GM21576 (cell line): ENCODE results near the gene EIF4A2.
A peak's percentile ranks its signal among the peaks of the same experiment; 100 is the strongest.

Experiments used
- ATAC-seq: cut with Tn5 transposase; IDR thresholded peaks from one replicate; pipeline ENCODE4 v1.9.1; 2021; ENCODE audit warnings: mild to moderate bottlenecking, moderate library complexity; ENCODE audit not compliant: unreplicated experiment

Gene EIF4A2

DNA sequence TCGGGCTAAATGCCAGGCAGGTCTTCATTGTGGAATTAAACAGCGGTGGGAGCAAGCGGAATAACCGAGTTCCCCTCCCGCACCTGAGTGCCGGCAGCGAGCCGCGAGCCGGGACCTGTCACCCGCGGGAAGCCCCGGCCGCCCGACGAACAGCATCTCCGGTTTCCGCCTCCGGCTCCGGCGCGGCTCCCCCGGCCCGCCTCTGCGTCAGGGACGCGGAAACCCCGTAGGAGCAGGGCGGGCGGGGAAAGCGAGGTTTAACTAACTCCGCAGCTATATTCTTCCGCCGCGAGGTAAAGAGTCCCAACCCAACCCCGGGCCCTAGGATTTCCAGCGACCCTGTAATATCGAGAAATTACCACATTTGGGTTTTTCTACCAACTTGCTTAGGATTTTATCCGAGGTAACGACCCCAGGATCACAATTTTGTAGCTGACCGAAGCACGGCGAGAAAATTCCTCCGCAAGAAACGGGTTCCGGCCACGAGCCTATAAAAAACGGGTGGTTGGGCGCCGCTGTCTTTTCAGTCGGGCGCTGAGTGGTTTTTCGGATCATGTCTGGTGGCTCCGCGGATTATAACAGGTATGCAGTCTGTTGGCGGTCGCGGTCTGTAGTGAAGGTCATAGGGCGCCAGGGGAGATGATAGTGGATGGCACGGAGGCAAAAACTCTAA lies at the start of gene EIF4A2:
Gene EIF4A2 (plus strand): TSS at position 520 of the 673 bp plus-strand sequence. CDS start 34 bp downstream, at position 554.
- peak; percentile 51 for ATAC-seq

DNA sequence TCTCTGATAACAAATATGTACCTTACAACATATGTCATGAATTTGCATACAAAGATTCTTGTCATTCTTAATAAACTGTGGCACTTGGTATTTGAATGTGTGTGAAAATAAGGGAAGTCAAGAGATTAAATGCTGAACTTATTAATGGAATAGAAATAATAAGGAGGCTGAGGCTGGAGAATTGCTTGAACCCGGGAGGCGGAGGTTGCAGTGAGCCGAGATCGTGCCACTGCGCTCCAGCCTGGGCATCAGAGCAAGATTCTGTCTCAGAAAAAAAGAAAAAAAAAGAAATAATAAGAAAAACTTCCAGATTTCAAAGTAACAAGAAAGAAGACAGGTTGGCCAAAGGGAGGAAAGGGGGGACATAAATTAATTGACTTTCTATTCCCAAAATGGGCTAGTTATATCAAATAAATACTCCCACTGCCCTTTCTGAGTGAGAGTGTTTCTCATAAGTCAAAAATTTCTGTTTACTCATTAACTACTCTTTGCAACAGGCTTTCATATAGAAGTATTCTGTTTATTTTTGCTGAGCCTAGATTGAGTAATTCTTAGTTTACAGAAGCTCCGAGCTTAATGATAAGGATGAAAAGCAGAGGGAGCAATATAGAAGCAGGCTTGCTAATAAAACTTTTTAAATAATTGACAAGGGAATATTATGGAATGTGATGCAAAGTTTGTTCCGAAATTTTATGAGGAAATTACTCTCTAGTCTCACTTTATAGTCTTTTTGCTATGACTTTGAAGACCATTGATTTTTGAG lies 40.6 kb upstream of the EIF4A2 start:
- ATAC-seq = no peak

DNA sequence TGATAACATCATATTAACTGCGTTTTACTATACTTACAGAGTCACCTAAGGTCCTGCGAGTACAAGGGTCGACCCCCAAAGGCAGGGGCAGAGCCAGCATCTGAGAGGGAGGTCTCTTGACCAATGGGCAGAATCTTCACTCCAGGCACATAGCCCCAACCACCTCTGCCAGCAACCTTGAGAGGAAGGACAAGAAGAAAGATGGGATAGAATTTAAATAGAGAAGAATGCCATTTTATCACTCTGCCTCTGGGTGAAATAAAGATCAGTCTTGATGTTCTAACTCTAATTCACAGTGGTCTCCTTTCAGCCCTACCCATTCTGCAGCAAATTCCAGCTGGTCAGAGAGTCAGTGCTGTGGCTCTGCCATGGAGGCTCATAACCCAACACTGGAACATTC lies 39.7 kb upstream of the EIF4A2 start:
- no peak for ATAC-seq

DNA sequence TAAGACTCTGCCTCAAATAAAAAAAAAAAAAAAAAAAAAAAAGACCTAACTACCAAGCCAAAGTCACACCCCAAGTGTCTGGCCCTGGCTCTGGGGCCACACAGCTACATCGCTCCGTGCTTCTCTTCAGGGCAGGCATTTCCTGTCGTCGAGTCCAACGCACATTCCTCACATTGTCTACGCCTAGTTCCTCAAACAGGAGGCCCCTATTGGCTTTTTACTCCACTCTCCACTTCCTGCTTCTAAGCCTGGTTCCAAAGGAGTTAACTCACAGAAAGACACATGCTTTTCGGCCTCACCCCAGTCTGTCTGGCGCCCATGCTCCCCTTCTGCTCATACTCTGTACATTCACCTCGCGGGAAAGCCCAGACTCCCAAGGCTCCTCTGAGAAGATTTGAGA lies 37.4 kb upstream of the EIF4A2 start:
- ATAC-seq = no peak

DNA sequence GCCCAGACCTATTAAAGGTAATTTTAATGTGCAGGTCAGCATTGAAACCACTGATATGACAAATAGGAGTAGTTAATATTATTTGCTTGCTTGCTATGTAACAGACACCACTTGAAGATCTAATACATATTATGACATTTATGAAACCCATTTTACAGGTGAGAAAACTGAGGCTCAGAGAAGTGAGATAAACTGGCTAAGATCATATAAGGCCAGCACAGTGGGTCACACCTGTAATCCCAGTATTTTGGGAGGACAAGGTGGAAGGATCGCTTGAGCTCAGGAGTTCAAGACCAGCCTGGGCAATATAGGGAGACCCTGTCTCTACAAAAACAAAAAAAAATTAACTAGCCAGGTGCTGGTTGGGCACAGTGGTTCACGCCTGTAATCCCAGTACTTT lies 33.1 kb upstream of the EIF4A2 start:
- no peak for ATAC-seq

DNA sequence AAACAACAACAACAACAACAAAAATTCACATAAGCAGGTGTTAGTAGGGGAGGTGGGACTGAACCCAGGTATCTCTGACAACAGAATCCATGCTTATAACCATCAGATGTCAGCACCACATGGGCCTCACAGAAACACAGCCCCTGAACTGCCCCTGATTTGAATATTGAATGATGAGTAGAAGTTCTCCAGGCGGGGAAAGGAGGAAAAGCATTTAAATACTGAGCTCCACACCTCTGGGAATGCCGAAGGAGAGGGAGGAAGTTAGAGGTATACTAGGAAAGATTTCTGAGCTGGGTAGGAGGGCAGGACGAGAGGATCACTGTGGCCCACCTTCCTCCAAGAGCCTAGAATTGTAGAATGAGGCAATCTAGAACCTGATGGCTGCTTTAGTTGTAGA lies 31.9 kb upstream of the EIF4A2 start:
- ATAC-seq = no peak

DNA sequence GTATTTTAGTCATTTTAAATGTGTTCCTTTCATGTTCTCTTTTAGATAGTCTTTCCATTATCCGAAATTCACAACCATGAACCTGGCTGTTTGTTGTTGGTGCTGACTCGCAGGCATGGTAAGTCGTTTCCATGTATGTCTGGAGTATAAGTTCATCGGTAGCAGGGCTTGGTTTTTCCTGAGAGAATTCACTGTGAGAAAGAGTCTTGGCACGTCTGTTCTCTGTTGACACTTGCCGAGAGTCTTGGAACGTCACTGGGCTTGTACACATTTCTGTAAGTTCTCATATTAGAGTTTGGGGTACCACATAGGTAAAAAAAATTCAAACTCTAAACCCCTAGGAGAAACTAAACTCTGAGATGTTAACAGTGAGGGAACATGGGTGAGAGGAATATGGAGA lies 29.4 kb upstream of the EIF4A2 start:
- no peak for ATAC-seq

DNA sequence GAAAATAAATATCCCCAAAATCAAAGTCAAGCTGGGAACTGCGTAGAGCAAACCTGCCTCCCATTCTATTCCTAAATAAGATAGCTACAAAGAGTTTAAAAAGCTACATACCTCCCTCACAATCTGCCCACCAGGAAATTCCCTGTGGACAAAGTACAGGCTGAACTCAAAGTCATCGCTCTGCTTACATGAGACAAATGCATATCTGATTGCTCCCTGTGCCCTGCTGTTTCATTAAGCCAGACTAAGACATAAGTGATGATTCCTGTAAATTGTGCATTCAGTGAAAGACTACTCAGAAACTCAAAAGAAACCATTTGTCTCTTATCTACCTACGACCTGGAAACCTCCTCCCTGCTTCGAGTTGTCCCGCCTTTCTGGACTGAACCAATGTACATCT lies 28.5 kb upstream of the EIF4A2 start:
- no peak for ATAC-seq

DNA sequence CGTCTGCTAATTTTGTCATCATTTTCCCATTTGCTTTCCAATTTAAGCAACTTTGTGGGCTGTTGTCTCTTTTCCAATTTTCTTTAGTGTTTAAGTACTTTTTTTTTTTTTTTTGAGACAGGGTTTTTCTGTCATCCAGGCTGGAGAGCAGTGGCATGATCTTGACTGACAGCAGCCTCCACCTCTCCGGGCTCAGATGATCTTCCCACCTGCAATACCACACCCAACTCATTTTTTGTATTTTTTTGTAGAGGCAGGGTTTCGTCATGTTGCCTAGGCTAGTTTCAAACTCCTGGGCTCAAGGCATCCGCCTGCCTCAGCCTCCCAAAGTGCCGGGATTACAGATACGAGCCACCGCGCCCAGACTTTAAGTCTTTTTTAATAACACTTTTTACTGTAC lies 26.2 kb upstream of the EIF4A2 start:
- ATAC-seq = no peak

DNA sequence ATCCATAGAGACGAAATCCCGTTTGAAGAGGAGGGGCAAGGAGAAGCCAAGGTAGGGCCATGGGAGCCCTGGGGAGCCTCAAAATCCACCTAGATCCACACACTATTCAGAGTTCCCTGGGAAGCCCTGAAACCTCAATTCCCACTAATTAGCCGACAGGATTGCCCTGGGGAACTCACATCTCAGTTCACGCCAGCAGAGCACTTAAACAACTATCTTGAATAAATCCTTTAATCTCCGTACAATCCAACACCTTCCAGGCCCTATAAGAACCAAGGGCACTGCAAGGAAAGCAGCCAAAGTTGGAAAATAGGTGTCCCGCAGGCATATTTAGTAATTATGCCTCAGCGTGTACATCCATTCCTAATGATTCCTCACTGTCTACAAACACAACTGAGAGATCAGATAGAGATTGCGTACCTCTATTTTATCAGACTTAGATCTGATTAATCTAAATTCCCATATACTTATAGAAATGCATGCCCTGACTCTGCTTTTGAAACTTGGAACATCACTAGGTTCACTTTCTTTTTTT lies 25.6 kb upstream of the EIF4A2 start:
- no peak for ATAC-seq

DNA sequence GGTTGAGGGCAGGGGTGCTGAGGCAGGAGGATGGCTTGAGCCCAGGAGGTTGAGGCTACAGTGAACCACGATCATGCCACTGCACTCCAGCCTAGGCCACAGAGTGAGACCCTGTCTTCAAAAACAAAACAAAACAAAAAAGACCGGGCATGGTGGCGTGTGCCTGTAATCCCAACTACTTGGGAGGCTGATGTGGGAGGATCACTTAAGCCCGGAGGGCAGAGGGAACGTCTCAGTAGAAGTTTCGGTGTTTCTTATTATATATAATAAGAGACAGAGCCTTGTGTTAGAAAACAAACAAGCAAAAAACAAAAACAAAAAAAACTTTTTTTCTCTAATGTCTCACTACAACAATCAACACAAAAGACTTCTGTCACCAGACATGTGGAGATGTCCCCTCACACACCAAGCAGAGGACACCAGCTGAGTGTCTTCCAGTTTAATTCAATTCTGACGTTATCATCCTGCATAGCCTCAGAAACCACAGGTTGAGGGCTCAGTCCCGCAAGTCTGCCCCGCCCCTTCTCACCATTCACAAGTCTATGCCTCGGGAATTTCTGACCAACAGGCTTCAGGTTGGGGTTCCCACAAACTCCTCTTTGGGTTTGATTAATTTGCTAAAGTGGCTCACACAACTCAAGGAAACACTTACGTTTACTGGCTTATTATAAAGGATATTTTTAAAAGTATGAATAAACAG lies 24.0 kb upstream of the EIF4A2 start:
- no peak for ATAC-seq

DNA sequence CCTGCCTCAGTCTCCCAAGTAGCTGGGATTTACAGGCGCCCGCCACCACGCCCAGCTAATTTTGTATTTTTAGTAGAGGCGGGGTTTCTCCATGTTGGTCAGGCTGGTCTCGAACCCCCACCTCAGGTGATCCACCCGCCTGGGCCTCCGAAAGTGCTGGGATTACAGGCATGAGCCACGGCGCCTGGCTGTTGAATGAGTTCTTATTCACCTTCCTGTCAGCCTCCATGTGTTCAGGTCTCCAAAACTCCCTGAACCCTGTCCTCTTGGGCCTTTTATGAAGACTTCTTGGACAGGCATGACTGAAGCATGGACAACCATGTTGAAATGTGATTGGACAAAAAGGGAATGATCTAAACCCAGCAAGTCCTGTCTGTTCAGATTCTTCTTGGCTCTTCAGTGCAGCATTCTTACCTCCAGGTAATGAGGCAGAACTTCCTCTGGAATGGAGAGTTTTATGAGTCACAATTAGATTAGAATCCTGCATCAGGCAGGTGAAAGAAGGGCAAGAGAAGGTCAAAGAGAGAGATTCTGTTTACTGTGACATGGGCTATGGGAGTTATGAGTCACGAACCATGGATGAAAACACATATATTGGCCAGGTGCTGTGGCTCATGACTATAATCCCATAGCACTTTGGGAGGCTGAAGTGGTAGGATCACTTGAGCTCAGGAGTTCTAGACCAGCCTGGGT lies 23.1 kb upstream of the EIF4A2 start:
- no peak for ATAC-seq

DNA sequence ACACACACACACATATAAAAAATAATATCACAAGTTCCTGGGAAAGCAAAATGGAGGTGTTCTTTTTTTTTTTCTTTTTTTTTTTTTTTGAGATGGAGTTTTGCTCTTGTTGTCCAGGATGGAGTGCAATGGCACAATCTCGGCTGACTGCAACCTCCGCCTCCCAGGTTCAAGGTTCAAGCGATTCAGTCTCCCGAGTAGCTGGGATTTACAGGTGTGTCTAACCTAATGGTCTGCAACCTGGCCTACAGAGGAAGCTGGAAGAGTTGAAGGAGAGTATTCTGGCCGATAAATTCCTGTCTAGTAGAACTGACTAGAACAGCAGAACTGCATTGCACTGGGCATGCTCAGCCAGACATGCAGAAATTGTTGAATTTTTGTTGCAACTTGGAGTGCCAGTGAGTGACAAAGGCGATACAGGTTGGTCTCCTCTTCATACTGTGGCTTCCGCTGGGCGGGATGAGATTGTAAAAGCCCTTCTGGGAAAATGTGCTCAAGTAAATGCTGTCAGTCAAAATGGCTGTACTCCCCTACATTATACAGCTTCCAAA lies 22.4 kb upstream of the EIF4A2 start:
- no peak for ATAC-seq

DNA sequence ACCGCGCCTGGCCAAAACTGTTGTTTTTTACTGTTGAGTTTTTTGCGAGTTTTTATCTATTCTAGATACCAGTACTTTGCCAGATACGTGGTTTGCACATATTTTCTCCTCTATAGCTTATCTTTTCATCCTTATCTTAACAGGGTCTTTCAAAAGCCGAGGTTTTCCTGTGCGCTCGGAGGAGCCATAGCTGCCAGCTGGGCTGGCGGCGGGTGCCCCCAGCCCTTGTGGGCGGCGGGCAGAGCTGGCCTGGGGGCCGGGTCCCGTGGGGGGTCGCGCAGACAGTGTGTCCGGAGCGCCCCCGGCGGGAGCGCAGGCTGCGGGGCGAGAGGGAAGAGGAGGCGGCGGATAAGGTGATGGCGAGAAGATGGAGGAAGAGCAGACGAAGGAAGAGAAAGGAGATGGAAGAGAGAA lies 11.1 kb upstream of the EIF4A2 start:
- ATAC-seq = peak; percentile 23

DNA sequence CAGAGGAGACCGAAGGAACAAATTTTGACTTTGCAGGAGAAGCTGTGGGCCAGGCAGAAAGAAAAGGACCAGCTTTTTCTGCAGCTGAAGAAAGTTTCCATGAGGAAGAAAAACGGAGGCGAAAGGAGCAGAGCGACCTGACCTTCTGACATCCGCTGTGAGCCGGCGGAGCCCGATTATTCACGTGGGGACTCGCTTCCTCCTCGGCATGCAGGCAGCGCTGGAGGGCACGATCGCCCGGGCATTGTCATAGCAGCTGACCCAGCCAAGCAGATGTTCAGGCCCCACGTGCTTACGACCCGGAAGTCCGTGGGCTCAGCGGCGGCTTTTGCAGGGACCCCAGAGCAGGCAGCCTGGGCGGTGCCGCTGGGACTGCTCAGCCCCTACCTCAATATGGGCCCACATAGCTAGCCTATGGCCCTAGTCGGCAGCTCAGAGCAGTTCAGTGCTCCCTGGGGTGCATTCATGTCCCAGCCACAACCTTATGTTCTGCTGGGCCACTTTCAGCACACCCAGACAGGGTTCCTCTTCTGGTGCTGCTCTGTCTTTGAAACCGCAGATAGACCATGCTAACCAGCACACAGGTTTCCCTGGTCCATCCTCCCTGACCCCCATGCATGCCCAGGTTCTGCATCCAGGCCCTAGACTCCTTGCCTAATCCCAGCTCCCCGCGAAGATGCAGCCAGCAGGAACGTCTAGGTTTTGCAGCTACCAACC lies 10.5 kb upstream of the EIF4A2 start:
- ATAC-seq = peak; percentile 86

DNA sequence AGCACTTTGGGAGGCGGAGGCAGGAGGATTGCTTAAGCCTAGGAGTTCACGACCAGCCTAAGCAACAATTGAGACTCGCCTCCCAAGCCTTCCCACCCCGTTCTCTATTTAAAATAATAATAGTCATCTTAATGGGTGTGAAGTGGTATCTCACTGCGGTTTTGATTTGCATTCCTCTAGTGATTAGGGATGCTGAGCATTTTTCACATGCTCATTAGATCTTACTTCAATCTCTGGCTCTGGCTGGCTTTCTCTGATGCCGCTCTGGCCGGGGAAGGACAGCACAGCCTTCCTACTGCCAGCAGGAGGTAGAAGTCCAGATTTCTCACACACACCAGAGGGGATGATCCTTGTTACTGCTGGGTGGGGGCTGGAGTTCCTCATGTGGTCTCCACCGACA lies 7.4 kb upstream of the EIF4A2 start:
- no peak for ATAC-seq

DNA sequence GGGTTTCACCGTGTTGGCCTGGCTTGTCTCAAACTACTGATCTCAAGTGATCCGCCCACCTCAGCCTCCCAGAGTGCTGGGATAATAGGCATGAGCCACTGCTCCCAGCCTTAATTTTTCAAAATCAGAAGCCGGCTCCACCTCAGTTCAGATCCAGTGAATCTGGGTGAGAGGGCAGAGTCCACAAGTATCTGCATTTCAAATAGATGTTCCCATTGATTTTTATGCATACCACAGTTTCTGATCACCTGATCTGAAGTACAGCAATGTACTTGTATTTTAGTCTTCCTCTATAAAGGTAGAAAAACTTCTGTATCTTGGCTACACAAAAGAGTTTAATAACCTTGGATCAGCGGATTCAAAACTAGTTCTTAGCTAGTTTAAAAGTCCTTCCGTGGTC lies 4.2 kb upstream of the EIF4A2 start:
- ATAC-seq = no peak

DNA sequence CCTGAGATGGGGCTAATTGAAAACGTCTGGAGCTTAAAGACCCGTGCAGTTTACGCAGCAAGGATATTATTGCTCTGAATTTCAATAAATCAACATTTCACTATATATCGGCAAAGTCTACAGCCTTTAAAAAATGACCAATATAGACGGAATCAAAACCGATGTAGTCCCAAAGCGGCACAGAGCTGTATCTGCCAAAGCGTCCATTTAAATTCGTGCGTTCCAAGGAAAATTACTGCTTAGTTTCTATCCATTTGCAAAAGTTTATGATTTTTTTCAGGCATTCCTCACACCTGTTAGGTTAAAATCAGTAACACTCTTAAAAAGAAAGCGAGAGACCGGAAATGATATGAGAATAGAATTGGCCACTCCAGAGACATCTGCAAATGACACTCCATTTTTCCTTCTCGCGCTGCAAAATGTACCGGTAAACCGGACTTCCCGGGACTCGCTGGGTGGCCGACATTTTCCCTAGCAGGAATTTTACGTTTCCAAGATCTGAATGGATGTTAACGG lies 777 bp upstream of the EIF4A2 start:
- peak; percentile 22 for ATAC-seq

DNA sequence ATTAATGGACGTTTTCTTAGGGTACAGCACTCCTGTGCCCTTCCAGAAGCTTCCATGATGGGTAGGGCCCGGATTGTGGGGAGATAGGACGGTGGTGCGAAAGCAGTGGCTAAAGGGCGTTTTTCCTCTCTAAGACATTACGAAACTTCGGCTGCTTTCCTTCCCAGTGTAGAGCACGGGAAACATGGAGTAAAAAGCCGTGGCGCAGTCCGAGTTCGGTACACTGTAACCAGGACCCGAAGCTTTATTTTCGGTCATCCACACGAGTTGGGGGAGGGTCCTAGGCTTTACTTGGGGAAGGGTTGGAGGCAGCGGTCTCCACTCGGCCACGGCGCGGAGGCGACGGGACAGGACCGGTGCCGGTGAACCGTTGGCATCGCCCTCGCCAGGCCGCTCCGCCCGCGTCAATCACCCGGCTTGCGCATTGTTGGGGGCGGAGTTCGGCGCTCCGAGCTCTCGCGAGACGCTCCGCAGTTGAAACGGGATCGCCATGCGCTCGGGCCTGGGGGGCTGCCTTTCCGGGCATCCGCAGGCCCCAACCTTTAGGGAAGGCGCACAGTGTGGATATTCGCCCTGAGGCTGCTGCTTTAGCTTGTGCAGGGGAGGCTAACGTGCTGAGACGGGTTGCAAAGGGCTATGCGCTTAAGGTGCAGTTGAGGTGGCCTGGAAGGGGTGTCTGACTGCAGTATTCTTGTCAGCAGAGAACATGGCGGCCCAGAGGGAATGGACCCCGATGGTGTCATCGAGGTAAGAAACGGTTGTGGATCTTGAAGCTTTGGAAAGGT lies 546 bp downstream of the EIF4A2 start:
- ATAC-seq = peak; percentile 72
